GM19468 (cell line): ENCODE measurements around the gene ZNF787.
"Not testable (repeated sequence)": the region's sequence is repeated elsewhere in the genome, so short reads cannot be mapped to it uniquely, and the experiment has no call there.

Experiments used
- ATAC-seq: cut with Tn5 transposase; IDR thresholded peaks from one replicate; pipeline ENCODE4 v1.9.1; 2021; ENCODE audit warnings: mild to moderate bottlenecking, moderate library complexity, moderate number of reproducible peaks; ENCODE audit not compliant: unreplicated experiment; ENCODE audit errors: extremely low read depth

Gene ZNF787

DNA sequence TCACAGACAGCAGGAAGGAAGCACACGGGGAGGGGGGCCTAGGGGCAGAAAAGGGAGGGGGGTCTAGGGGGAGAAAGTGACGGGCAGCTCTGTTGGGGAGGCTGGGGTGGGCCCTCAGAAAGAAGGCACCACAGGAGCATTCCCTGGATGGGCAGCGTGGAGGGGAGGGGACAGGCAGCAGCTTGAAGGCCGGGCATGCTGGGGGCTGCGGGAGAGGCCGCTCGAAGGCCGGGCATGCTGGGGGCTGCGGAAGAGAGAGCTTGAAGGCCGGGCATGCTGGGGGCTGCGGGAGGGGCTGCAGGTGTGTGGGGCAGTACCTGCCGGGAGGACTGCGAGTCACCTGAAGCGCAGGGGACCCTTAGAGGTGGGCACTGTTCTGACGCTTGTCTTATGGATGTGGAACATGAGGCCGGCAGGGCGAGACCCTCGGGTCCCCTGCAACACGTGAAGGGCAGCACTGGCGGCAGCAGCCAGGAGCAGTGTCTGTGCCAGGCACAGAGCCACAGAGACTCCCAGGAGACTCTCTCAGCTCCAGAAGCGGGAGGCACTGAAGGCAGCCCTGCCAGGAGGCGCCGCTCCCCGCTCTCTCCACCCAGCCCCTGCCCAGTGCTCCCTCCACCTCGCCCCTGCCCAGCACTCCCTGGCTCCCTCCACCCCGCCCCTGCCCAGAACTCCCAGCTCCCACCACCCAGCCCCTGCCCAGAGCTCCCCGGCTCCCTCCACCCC lies 13.3 kb downstream of the ZNF787 start:
- ATAC-seq: no peak

GRCh38 chr19:56106993-56107392 lies 14.1 kb downstream of the ZNF787 start:
- ATAC-seq: no peak

DNA sequence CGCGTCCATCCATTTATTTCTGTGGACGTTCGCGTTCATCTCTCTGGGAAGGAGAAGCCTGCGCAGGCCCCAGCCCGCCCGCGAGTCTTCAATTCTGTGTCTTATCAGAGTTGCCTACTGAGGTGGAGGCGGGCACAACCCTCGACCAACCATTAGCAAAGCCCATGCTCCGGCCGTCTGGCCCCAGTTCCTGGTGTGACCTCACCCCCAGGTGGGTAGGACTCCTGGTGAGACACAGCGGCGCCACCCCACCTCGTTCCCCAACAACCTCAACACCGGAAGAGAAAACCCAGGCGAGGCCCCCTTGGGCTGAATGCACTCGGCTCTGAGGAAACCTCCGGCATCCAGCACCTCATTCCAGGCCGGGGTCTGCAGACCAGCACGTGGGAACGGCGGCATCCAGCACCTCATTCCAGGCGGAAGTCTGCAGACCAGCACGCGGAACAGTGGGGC lies 14.7 kb downstream of the ZNF787 start:
- ATAC-seq: no peak

DNA sequence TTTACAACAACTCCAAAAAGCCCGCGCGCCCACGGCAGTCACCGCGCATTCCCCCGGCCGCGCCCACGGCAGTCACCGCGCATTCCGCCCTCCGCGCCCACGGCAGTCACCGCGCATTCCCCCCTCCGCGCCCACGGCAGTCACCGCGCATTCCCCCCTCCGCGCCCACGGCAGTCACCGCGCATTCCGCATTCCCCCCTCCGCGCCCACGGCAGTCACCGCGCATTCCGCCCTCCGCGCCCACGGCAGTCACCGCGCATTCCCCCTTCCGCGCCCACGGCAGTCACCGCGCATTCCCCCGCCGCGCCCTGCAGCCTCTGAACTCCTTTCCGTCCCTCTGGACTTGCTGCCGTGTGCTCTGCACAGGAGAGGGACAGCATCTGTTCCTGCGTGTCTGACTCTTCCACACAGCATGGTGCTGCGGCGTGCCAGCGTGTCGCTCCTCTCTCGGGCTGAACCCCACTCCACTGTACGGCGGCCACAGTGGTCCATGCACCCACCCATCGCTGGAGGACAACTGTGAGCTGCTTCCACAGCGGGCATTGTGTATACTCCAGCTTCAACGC lies 15.2 kb downstream of the ZNF787 start:
- not testable (repeated sequence) for ATAC-seq

DNA sequence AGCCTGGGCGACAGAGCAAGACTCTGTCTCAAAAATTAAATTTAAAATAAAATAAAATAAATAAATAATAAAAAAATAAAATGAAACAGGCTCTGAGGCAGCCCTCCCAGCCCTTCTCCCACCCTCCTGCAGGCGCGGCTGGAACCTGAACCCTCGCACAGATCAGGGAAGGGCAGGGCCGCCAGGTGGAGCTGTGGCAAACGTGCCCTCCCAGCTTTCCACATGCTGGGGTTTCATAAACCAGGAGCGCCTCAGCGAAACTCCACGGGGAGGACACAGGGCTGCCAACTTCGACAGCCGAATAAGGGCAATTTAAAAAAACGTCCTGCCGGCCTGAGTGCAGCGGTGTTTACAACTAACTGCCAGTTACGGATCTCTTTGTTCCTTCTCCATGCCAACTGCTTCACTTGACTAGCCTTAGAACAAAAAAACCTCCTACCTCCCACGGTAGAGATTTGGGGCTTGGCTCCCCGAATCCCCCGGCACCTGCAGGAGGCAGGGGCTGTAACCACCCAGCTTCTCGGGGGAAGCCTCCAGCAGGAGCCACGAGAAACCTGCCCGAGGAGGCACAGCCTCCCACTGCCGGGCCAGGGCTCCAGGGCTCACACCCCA lies 15.9 kb downstream of the ZNF787 start:
- ATAC-seq: no peak

DNA sequence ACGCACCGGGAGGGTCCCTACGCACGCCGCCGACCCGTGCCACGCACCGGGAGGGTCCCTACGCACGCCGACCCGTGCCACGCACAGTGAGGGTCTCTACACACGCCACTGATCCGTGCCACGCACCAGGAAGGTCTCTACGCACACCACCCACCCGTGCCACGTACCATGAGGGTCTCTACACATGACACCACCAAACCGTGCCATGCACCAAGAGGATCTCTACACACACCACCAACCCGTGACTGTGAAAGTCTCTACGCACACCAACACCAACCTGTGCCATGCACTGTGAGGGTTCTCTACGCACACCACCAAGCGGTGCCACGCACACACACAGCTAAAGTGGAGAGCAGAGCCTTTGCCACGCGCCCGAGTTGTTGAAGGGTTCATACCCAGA lies 16.7 kb downstream of the ZNF787 start:
- no peak for ATAC-seq

GRCh38 chr19:56103027-56103614 lies 18.0 kb downstream of the ZNF787 start:
- no peak for ATAC-seq

DNA sequence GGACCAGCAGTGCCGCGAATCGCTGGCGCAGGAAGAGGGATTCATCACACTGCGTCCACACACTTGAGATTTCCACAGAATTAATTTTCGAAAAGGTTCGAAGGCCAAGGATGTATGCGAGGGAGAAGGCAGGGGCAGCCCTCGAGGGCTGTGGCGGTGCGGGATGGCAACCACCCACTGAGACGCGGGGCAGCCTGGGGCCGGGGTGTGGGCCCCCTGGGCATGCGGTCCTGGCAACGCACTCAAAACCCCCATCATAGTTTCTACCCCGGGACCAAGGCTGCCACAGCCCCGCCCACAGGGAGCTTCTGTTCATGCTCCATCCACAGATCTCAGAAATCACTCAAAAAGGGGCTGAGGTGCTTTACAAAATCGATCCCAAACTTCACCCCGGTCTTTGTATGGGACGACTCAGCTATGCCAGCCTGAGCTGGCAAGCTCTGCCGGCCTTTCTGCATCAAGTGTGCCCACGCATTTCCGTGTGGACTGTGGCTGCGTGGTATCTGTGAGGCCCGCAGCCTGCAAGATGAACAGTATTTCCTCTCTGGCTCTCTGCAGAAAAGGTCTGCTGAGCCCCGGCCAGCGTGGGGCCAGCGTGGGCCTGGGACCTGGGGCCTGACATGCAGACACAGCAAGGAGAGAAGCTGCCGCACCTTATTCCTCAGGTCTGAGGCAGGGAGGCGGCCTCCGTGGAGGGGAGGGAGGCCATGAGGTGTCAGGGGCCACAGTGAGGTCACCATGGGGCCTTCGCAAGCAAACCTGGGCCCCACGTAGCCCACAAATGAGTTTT lies 19.2 kb downstream of the ZNF787 start:
- no peak for ATAC-seq

DNA sequence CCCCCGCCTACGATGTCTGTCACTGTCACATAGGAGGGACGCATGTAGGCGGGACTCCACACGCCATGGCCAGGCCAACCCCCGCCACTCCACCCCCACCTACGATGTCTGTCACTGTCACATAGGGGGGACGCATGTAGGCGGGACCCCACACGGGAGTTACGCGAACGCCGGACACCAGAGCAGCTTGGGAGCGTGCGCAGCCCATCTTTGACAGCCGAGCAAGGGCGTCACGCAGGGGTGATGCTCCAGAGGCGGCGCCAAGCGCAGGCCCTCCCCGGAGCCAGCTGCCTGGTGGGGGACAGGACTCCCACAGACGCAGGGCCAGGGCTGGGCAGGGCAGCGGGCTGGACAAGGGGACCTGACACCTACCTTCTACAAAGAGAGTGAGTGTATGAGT lies 20.0 kb downstream of the ZNF787 start:
- ATAC-seq: no peak

GRCh38 chr19:56099638-56100539 lies 21.2 kb downstream of the ZNF787 start:
- no peak for ATAC-seq

DNA sequence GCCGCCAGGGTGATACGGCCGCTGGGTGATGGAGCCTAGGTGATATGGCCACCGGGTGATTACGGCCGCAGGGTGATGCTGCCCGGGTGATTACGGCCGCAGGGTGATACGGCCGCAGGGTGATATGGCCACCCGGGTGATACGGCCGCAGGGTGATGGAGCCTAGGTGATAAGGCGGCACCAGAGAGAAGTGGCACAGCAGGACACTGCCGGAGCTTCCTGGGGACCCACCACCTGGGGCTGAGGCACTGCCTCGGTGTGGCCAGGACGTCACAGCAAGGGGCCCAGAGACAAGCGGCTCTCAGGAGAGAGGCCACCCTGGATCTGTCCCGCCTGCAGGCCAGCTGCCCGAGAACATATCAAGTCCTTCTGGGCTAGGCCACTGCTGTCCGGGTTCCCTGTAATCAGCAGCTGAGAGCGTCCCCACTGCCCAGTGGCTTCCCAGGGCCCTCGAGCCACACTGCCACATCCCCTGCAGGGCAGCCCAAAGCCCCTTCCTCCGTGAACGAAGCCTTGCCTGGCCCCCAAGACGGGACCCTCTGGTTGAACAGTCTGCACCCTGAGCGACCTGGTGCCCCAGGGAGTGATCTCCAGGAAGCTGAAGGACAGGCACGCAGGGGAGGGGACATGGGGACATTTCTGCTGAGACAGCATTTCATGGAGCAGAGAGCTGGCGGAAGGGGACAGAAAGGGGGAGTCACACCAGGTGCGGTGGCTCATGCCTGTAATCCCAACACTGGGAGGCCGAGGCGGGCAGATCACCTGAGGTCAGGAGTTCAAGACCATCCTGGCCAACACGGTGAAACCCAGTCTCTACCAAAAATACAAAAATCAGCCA lies 22.1 kb downstream of the ZNF787 start:
- no peak for ATAC-seq

DNA sequence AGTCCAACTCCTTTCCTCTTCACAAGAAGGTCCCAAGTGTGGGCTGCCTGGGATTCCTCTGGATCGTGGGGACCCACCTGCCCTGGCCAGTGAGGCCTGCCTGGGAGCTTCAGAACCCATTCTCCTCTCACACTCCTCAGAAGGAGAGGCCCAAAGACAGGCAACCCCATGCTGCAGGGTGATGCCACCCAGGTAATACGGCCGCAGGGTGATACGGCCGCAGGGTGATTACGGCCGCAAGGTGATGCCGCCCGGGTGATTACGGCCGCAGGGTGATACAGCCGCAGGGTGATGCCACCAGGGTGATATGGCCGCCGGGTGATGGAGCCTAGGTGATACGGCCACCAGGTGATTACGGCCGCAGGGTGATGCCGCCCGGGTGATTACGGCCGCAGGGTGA lies 22.9 kb downstream of the ZNF787 start:
- ATAC-seq: not testable (repeated sequence)

GRCh38 chr19:56097776-56098175 lies 23.3 kb downstream of the ZNF787 start:
- no peak for ATAC-seq

DNA sequence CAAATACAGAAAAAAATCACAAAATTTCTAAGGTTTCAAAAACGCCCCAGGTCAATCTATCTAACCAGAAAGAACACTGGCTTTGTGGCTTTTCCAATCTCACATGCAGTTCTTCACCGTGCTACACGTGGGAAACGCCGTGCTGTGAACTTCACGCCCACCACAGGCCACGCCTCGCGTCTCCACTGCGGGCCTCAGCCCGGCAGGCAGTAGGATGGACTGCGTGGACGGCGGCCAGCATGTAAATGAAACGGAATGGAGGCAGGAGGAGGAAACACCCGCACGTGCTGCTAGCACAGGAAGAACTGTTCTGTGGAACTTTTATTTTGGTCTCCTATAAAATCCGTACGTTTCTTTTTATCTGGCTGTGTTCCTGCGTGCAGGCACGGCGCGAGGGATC lies 23.8 kb downstream of the ZNF787 start:
- no peak for ATAC-seq

DNA sequence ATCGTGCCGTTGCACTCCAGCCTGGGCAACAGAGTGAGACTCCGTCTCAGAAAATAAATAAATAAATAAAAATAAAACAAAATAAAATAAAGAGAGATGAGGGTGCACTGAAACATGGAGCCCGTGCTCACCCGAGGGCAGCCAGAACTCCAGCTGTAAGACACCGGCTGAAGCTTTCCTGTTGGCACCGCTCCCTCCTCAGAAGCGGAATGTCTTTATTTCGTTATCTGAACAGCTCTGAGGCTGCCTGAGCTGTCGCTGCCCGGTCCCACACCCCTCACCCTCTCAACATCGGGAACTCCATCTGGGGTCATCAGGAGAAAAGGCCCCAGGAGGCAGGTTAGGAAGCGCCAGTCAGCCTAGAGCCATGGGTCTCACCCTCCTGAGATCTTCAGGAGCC lies 24.4 kb downstream of the ZNF787 start:
- no peak for ATAC-seq

DNA sequence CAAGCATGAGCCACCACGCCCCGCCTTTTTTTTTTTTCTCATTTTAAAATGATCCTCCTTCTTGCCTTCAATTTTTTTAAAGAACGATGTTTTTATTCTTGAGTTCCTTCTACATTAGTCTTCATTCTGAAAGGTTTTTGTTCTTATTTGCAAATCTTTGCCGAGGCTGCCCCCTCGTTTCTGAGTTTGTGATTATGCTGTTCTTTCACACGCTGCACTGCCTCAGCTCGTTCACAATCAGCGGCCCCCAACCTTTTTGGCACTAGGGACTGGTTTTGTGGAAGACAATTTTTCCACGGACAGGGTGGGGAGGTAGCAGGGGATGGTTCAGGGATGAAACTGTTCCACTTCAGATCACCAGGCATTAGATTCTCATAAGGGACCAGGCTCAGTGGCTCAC lies 26.6 kb downstream of the ZNF787 start:
- no peak for ATAC-seq

DNA sequence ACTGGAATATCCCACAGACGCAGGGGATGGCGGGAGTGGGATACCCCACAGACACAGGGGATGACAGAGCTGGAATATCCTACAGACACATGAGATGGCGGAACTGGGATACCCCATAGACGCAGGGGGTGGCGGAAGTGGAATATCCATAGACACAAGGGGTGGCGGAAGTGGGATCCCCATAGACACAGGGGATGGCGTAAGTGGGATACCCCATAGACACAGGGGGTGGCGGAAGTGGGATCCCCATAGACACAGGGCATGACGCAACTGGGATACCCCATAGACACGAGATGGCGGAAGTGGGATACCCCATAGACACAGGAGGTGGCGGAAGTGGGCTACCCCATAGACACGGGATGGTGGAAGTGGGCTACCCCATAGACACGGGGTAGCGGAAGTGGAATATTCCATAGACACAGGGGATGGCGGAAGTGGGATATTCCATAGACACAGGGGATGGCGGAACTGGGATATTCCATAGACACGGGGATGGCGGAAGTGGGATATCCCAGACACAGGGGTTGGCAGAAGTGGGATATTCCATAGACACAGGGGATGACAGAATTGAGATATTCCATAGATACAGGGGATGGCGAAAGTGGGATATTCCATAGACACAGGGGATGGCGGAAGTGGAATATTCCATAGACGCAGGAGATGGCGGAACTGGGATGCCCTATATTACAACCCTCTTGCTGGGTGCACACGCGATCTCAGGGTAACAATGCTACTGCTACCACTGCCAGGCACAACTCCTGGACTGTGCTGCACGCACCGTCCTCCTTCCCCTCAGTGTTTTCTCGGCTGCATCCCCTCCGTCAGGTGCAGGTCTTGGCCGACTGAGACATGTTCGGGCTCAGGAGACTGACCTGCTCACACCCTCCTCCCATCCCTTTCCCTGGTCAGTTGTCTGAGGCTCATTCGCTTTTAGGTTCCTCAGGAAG lies 28.1 kb downstream of the ZNF787 start:
- ATAC-seq: no peak
